Mesenchymal stem cell (in vitro differentiated cells and primary cell): ENCODE data around the gene NAA16.

Source experiments
- DNase-seq: peaks from one replicate; pipeline ENCODE4 v3.0.0-alpha.2; 2013
- H2AFZ ChIP-seq: one replicate; pipeline ENCODE4 v1.6.1; 2013; ENCODE audit warnings: low read depth, mild to moderate bottlenecking, control low read depth, inconsistent platforms, low read length, moderate library complexity
- H2AK5ac ChIP-seq: 2 replicates; pipeline ENCODE4 v1.6.1; 2013; ENCODE audit warnings: low read length, moderate library complexity, mild to moderate bottlenecking, inconsistent platforms; ENCODE audit not compliant: severe bottlenecking
- H2BK120ac ChIP-seq: one replicate; pipeline ENCODE4 v1.6.1; 2013; ENCODE audit warnings: low read depth, mild to moderate bottlenecking, inconsistent platforms, low read length, moderate library complexity
- H2BK12ac ChIP-seq, 2 experiments: one replicate each; pipeline ENCODE4 v1.6.1; 2013; ENCODE audit warnings: inconsistent platforms in 2 of 2, low read length in 2 of 2, mild to moderate bottlenecking in 2 of 2, moderate library complexity in 2 of 2, control low read depth in 1 of 2
- H2BK15ac ChIP-seq: one replicate; pipeline ENCODE4 v1.6.1; 2013; ENCODE audit warnings: mild to moderate bottlenecking, low read depth, inconsistent platforms; ENCODE audit not compliant: poor library complexity, severe bottlenecking
- H2BK5ac ChIP-seq: 2 replicates; pipeline ENCODE4 v1.6.1; 2013; ENCODE audit warnings: low read depth, mild to moderate bottlenecking, low read length, control low read depth, inconsistent platforms; ENCODE audit not compliant: poor library complexity, severe bottlenecking
- H3K14ac ChIP-seq, 2 experiments: one replicate each; pipeline ENCODE4 v1.6.1; 2013; ENCODE audit warnings: inconsistent platforms in 2 of 2, low read length in 2 of 2, control low read depth in 1 of 2, mild to moderate bottlenecking in 1 of 2, moderate library complexity in 1 of 2
- H3K18ac ChIP-seq, 2 experiments: one replicate each; pipeline ENCODE4 v1.6.1; 2013; ENCODE audit warnings: inconsistent platforms in 2 of 2, low read length in 2 of 2, control low read depth in 1 of 2, low read depth in 1 of 2, mild to moderate bottlenecking in 1 of 2
- H3K23ac ChIP-seq, 2 experiments: one replicate each; pipeline ENCODE4 v1.6.1; 2013; ENCODE audit warnings: inconsistent platforms in 2 of 2, low read length in 2 of 2, mild to moderate bottlenecking in 2 of 2, moderate library complexity in 2 of 2, control low read depth in 1 of 2
- H3K27ac ChIP-seq: 2 replicates; pipeline ENCODE4 v1.5.1; 2013; ENCODE audit warnings: mild to moderate bottlenecking, moderate library complexity, low read length, control low read depth, inconsistent platforms; ENCODE audit not compliant: poor library complexity, severe bottlenecking
- H3K27me3 ChIP-seq, 2 experiments: 2 replicates each; pipeline versions ENCODE4 v1.6.1 to v1.7.0; 2013; ENCODE audit warnings: low read length in 2 of 2, mild to moderate bottlenecking in 2 of 2, moderate library complexity in 2 of 2, control low read depth in 1 of 2, inconsistent platforms in 1 of 2; ENCODE audit not compliant: control insufficient read depth in 1 of 2, insufficient read depth in 1 of 2
- H3K36me3 ChIP-seq, 2 experiments: 2 replicates each; pipeline versions ENCODE4 v1.6.1 to v1.7.0; 2013; ENCODE audit warnings: low read length in 2 of 2, control low read depth in 1 of 2, inconsistent platforms in 1 of 2, low read depth in 1 of 2, mild to moderate bottlenecking in 1 of 2; ENCODE audit not compliant: insufficient read depth in 2 of 2, control insufficient read depth in 1 of 2
- H3K4ac ChIP-seq, 2 experiments: one replicate each; pipeline ENCODE4 v1.6.1; 2013; ENCODE audit warnings: inconsistent platforms in 2 of 2, low read length in 2 of 2, mild to moderate bottlenecking in 2 of 2, moderate library complexity in 2 of 2, control low read depth in 1 of 2, low read depth in 1 of 2
- H3K4me1 ChIP-seq: 2 replicates; pipeline ENCODE4 v1.6.1; 2013; ENCODE audit warnings: low read depth, low read length, control low read depth; ENCODE audit not compliant: control insufficient read depth, insufficient read depth
- H3K4me2 ChIP-seq: 2 replicates; pipeline ENCODE4 v1.6.1; 2013; ENCODE audit warnings: low read length, mild to moderate bottlenecking, inconsistent platforms; ENCODE audit not compliant: poor library complexity, severe bottlenecking
- H3K4me3 ChIP-seq, 2 experiments: 2 replicates each; pipeline versions ENCODE4 v1.5.1 to v1.7.0; 2013; ENCODE audit warnings: low read length in 2 of 2, mild to moderate bottlenecking in 2 of 2, control low read depth in 1 of 2, low read depth in 1 of 2; ENCODE audit not compliant: insufficient read depth in 1 of 2
- H3K79me1 ChIP-seq: replicated peaks from 2 replicates; pipeline ENCODE4 v1.6.1; 2013; ENCODE audit warnings: mild to moderate bottlenecking, control low read depth, low read length, inconsistent platforms; ENCODE audit not compliant: poor library complexity, severe bottlenecking
- H3K9ac ChIP-seq: 2 replicates; pipeline ENCODE4 v1.7.0; 2013; ENCODE audit warnings: mild to moderate bottlenecking, low read length, moderate library complexity
- H3K9me3 ChIP-seq: 2 replicates; pipeline ENCODE4 v1.7.0; 2013; ENCODE audit warnings: mild to moderate bottlenecking, low read length; ENCODE audit not compliant: control insufficient read depth
- H4K8ac ChIP-seq: one replicate; pipeline ENCODE4 v1.6.1; 2013; ENCODE audit warnings: inconsistent platforms, mild to moderate bottlenecking, low read length, moderate library complexity
- H4K91ac ChIP-seq: one replicate; pipeline ENCODE4 v1.6.1; 2013; ENCODE audit warnings: mild to moderate bottlenecking, low read length, inconsistent platforms
- WGBS: methylation state at CpG from one replicate; pipeline ENCODE4 v1.1.7; 2013; ENCODE audit warnings: mixed read lengths; 5-methylcytosine and 5-hydroxymethylcytosine counted together

Gene NAA16

GRCh38 chr13:41315443-41316047 lies 4.5 kb downstream of the NAA16 start:
- H3K79me1 ChIP-seq, result peaks cover 4% of the 10 kb centered on the region
- no peak overlapping the region for H3K14ac ChIP-seq
- no peaks in the 10 kb centered on the region for H3K27me3 ChIP-seq
- H3K9me3 ChIP-seq, result no peaks in the 10 kb centered on the region
- H2BK15ac ChIP-seq, result no peak overlapping the region
- no peak overlapping the region for H3K23ac ChIP-seq
- H2AK5ac ChIP-seq, result no peak overlapping the region
- no peak overlapping the region for H3K4ac ChIP-seq
- no peak overlapping the region for H3K27ac ChIP-seq
- no peak overlapping the region for H2AFZ ChIP-seq
- peaks cover 1% of the 10 kb centered on the region for H3K4me1 ChIP-seq
- no peak overlapping the region for H3K9ac ChIP-seq
- H3K4me2 ChIP-seq, result no peak overlapping the region
- no peak overlapping the region for H3K18ac ChIP-seq
- no peak overlapping the region for H2BK120ac ChIP-seq
- DNase-seq, result peak; percentile 45
- no peak overlapping the region for H4K91ac ChIP-seq
- H2BK12ac ChIP-seq, result no peak overlapping the region
- H3K36me3 ChIP-seq, result peaks cover 0 to 2% of the 10 kb centered on the region in 2 experiments
- H3K4me3 ChIP-seq, result no peak overlapping the region
- no peak overlapping the region for H4K8ac ChIP-seq
- 98% methylated on average over 5 of the region's 5 CpGs for WGBS
- H2BK5ac ChIP-seq, result no peak overlapping the region

GRCh38 chr13:41317243-41317642 lies 6.2 kb downstream of the NAA16 start:
- Histone ChIP-seq H3K9ac (no peak overlapping the region), H3K14ac (no peak overlapping the region), H2BK120ac (no peak overlapping the region), H3K18ac (no peak overlapping the region), H2BK12ac (no peak overlapping the region), H2BK15ac (no peak overlapping the region), H4K91ac (no peak overlapping the region), H2AK5ac (no peak overlapping the region), H3K27me3 (no peaks in the 10 kb centered on the region), H3K23ac (no peak overlapping the region), H3K27ac (no peak overlapping the region), H3K9me3 (no peaks in the 10 kb centered on the region), H4K8ac (no peak overlapping the region), H3K79me1 (peaks cover 14% of the 10 kb centered on the region), H3K4me1 (peaks cover 1% of the 10 kb centered on the region), H3K4ac (no peak overlapping the region), H3K36me3 (peaks cover 0 to 7% of the 10 kb centered on the region in 2 experiments), H3K4me3 (no peak overlapping the region), H2BK5ac (no peak overlapping the region), H2AFZ (no peak overlapping the region), H3K4me2 (no peak overlapping the region)
- WGBS, result no CpG with 5 or more reads among the region's 1 CpG
- no peak for DNase-seq

- H3K4ac ChIP-seq, result no peak overlapping the region
- no peak overlapping the region for H3K9ac ChIP-seq
- DNase-seq, result no peak
- H2AFZ ChIP-seq, result no peak overlapping the region
- H2BK15ac ChIP-seq, result no peak overlapping the region
- H3K79me1 ChIP-seq, result peaks cover 17% of the 10 kb centered on the region
- no peaks in the 10 kb centered on the region for H3K27me3 ChIP-seq
- WGBS, result 100% methylated on average over 1 of the region's 2 CpGs
- H2AK5ac ChIP-seq, result no peak overlapping the region
- no peak overlapping the region for H2BK5ac ChIP-seq
- H3K23ac ChIP-seq, result no peak overlapping the region
- no peaks in the 10 kb centered on the region for H3K9me3 ChIP-seq
- no peak overlapping the region for H3K4me3 ChIP-seq
- H3K4me2 ChIP-seq, result no peak overlapping the region
- no peaks in the 10 kb centered on the region for H3K4me1 ChIP-seq
- no peak overlapping the region for H2BK120ac ChIP-seq
- H3K36me3 ChIP-seq, result peaks cover 9 to 49% of the 10 kb centered on the region in 2 experiments
- no peak overlapping the region for H4K8ac ChIP-seq
- no peak overlapping the region for H4K91ac ChIP-seq
- H3K18ac ChIP-seq, result no peak overlapping the region
- H2BK12ac ChIP-seq, result no peak overlapping the region
- no peak overlapping the region for H3K14ac ChIP-seq
- no peak overlapping the region for H3K27ac ChIP-seq
These were observed 14.7 kb downstream of the NAA16 start for GRCh38 chr13:41325752-41326151.

GRCh38 chr13:41326661-41327060 lies 15.6 kb downstream of the NAA16 start:
- H3K4me2 ChIP-seq, result no peak overlapping the region
- peaks cover 14% of the 10 kb centered on the region for H3K79me1 ChIP-seq
- no peak overlapping the region for H2AK5ac ChIP-seq
- no peak overlapping the region for H3K4ac ChIP-seq
- H3K14ac ChIP-seq, result no peak overlapping the region
- peaks cover 9 to 45% of the 10 kb centered on the region in 2 experiments for H3K36me3 ChIP-seq
- H2BK15ac ChIP-seq, result no peak overlapping the region
- H2BK120ac ChIP-seq, result no peak overlapping the region
- no peak overlapping the region for H2AFZ ChIP-seq
- no peak overlapping the region for H3K9ac ChIP-seq
- no peak overlapping the region for H4K8ac ChIP-seq
- H3K27me3 ChIP-seq, result no peaks in the 10 kb centered on the region
- no peak overlapping the region for H3K18ac ChIP-seq
- no peaks in the 10 kb centered on the region for H3K4me1 ChIP-seq
- H2BK12ac ChIP-seq, result no peak overlapping the region
- no peak overlapping the region for H4K91ac ChIP-seq
- H2BK5ac ChIP-seq, result no peak overlapping the region
- no peak overlapping the region for H3K23ac ChIP-seq
- no peak for DNase-seq
- WGBS, result no CpG with 5 or more reads among the region's 1 CpG
- no peak overlapping the region for H3K27ac ChIP-seq
- no peak overlapping the region for H3K4me3 ChIP-seq
- H3K9me3 ChIP-seq, result no peaks in the 10 kb centered on the region
